ENCODE measurements around the gene TERB1. TPM values are rescaled to one million over a fixed set of nuclear protein-coding genes. Genes with fewer than 3 reads are reported as not detected.

Gene TERB1
- polyA plus RNA-seq, 1 donor from 2014 or later: 0.38 TPM

DNA sequence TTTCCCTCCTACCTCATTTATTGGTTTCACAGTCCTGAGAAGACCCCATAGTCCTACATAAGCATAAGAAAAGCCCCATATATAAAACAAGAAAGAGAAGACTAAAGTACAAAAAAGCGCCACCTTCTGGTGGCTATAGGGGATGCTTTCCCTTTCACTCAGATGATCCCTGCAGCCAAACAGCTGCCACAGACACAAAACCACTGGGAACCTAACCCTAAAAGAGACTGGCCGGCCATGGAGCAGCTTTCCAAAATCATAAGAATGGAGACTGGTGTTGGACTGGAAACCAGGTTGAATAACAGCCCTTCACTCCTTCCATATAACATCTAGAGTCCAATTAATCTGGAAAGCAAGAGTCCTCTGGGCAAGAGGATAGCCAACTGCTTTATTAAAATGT, 61.4 kb downstream of the TERB1 start:
- peaks cover 4% of the 10 kb centered on the region for H3K36me3 ChIP-seq (ENCODE audit: insufficient read depth, low read length)
- no peak overlapping the region for H3K9ac ChIP-seq (ENCODE audit: low read length)
- no peak overlapping the region for H3K27ac ChIP-seq (ENCODE audit: low read length)

DNA sequence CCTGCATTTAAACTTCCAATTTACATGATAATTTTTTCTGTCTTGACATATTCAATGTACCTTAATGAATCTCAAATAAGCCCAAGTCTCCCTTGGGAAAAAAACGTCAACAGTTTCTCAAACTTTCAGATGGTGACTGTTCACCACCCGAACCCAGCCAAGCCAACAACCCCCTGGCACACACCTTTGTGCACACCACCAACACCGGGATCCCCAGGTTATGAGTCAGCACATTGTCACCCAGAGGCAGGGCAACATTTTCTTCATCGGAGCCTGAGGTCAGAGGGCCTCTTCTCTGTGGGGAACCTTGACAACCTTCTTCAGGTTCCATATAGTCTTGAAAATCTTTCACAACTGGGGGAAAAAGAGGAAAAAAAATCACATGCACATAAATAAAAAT, 65.5 kb downstream of the TERB1 start:
- Histone ChIP-seq H4K20me1 (ENCODE audit: insufficient read depth) (peaks cover 11% of the 10 kb centered on the region), H3K27me3 (ENCODE audit: insufficient read depth, low read depth, low read length) (no peaks in the 10 kb centered on the region), H3K4me3 (ENCODE audit: low read length) (no peak overlapping the region), H3K79me2 (replicated peaks; ENCODE audit: insufficient read depth, low read length) (peaks cover 20% of the 10 kb centered on the region), H3K27ac (ENCODE audit: low read length) (no peak overlapping the region), H3F3A (ENCODE audit: insufficient read depth, low read length, poor library complexity, severe bottlenecking) (no peaks in the 10 kb centered on the region), H3K9me3 (ENCODE audit: low read length) (no peaks in the 10 kb centered on the region), H3K9ac (ENCODE audit: low read length) (no peak overlapping the region), H3K9me2 (ENCODE audit: insufficient read depth, low read length) (no peaks in the 10 kb centered on the region), H3K4me2 (ENCODE audit: low read length) (no peak overlapping the region), H2AFZ (ENCODE audit: low read depth, low read length) (no peak overlapping the region), H3K36me3 (ENCODE audit: insufficient read depth, low read length) (peaks cover 7% of the 10 kb centered on the region)
- TF ChIP-seq, protein P1, sequence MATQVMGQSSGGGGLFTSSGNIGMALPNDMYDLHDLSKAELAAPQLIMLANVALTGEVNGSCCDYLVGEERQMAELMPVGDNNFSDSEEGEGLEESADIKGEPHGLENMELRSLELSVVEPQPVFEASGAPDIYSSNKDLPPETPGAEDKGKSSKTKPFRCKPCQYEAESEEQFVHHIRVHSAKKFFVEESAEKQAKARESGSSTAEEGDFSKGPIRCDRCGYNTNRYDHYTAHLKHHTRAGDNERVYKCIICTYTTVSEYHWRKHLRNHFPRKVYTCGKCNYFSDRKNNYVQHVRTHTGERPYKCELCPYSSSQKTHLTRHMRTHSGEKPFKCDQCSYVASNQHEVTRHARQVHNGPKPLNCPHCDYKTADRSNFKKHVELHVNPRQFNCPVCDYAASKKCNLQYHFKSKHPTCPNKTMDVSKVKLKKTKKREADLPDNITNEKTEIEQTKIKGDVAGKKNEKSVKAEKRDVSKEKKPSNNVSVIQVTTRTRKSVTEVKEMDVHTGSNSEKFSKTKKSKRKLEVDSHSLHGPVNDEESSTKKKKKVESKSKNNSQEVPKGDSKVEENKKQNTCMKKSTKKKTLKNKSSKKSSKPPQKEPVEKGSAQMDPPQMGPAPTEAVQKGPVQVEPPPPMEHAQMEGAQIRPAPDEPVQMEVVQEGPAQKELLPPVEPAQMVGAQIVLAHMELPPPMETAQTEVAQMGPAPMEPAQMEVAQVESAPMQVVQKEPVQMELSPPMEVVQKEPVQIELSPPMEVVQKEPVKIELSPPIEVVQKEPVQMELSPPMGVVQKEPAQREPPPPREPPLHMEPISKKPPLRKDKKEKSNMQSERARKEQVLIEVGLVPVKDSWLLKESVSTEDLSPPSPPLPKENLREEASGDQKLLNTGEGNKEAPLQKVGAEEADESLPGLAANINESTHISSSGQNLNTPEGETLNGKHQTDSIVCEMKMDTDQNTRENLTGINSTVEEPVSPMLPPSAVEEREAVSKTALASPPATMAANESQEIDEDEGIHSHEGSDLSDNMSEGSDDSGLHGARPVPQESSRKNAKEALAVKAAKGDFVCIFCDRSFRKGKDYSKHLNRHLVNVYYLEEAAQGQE (IDR thresholded peaks at IDR 0.05; ENCODE audit: borderline replicate concordance): no peak
- TF ChIP-seq SMC3 (conservative IDR thresholded peaks at IDR 0.05; ENCODE audit: poor library complexity) (no peak), EZH2 (IDR thresholded peaks at IDR 0.05; ENCODE audit: borderline replicate concordance, insufficient read depth, low read length, poor library complexity, severe bottlenecking) (no peak), POLR2AphosphoS5 (IDR thresholded peaks at IDR 0.05) (no peak), MXI1 (conservative IDR thresholded peaks at IDR 0.05; ENCODE audit: poor library complexity, severe bottlenecking) (no peak), TAF1 (IDR thresholded peaks at IDR 0.05; ENCODE audit: low read depth) (no peak), EP300 (conservative IDR thresholded peaks at IDR 0.05; ENCODE audit: poor library complexity, severe bottlenecking) (no peak), RAD21 (conservative IDR thresholded peaks at IDR 0.05) (no peak)
- TF ChIP-seq, protein P2, sequence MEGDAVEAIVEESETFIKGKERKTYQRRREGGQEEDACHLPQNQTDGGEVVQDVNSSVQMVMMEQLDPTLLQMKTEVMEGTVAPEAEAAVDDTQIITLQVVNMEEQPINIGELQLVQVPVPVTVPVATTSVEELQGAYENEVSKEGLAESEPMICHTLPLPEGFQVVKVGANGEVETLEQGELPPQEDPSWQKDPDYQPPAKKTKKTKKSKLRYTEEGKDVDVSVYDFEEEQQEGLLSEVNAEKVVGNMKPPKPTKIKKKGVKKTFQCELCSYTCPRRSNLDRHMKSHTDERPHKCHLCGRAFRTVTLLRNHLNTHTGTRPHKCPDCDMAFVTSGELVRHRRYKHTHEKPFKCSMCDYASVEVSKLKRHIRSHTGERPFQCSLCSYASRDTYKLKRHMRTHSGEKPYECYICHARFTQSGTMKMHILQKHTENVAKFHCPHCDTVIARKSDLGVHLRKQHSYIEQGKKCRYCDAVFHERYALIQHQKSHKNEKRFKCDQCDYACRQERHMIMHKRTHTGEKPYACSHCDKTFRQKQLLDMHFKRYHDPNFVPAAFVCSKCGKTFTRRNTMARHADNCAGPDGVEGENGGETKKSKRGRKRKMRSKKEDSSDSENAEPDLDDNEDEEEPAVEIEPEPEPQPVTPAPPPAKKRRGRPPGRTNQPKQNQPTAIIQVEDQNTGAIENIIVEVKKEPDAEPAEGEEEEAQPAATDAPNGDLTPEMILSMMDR (IDR thresholded peaks at IDR 0.05; ENCODE audit: poor library complexity, severe bottlenecking): no peak

More for the DNA sequence above, 61.4 kb downstream of the TERB1 start:
- H3K79me2 ChIP-seq (replicated peaks; ENCODE audit: insufficient read depth, low read length): peaks cover 39% of the 10 kb centered on the region
- H3F3A ChIP-seq (ENCODE audit: insufficient read depth, low read length, poor library complexity, severe bottlenecking): no peaks in the 10 kb centered on the region
- TF ChIP-seq RAD21 (conservative IDR thresholded peaks at IDR 0.05): peak; percentile 34
- TF ChIP-seq, protein P2 (IDR thresholded peaks at IDR 0.05; ENCODE audit: poor library complexity, severe bottlenecking): peak; percentile 60
- TF ChIP-seq TAF1 (IDR thresholded peaks at IDR 0.05; ENCODE audit: low read depth): no peak
- H3K4me2 ChIP-seq (ENCODE audit: low read length): no peak overlapping the region
- H3K4me3 ChIP-seq (ENCODE audit: low read length): no peak overlapping the region
- peaks cover 14% of the 10 kb centered on the region for H4K20me1 ChIP-seq (ENCODE audit: insufficient read depth)
- H2AFZ ChIP-seq (ENCODE audit: low read depth, low read length): no peak overlapping the region
- H3K9me2 ChIP-seq (ENCODE audit: insufficient read depth, low read length): no peaks in the 10 kb centered on the region
- H3K27me3 ChIP-seq (ENCODE audit: insufficient read depth, low read depth, low read length): no peaks in the 10 kb centered on the region
- no peaks in the 10 kb centered on the region for H3K9me3 ChIP-seq (ENCODE audit: low read length)
